Measurements from ENCODE around the gene RAB40C.

DNA sequence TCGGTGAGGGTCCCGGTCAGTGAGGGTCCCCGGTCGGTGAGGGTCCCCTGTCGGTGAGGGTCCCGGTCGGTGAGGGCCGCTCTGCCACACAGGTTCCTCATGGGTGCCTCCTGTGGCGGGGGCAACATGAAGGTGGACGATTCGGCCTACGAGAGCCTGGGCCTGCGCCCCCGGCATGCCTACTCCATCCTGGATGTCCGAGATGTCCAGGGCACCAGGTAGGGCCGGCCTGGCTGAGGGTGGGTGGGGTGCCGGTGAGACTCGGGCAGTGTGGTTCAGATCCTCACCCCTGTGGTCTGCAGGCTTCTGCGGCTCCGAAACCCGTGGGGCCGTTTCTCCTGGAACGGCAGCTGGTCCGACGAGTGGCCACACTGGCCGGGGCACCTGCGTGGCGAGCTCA is 38.7 kb upstream of the RAB40C start:
- no peak for TF ChIP-seq EZH2 (IDR thresholded peaks at IDR 0.05; ENCODE audit: borderline replicate concordance, insufficient read depth, low read depth, low read length, poor library complexity, severe bottlenecking)
- TF ChIP-seq, protein P1, sequence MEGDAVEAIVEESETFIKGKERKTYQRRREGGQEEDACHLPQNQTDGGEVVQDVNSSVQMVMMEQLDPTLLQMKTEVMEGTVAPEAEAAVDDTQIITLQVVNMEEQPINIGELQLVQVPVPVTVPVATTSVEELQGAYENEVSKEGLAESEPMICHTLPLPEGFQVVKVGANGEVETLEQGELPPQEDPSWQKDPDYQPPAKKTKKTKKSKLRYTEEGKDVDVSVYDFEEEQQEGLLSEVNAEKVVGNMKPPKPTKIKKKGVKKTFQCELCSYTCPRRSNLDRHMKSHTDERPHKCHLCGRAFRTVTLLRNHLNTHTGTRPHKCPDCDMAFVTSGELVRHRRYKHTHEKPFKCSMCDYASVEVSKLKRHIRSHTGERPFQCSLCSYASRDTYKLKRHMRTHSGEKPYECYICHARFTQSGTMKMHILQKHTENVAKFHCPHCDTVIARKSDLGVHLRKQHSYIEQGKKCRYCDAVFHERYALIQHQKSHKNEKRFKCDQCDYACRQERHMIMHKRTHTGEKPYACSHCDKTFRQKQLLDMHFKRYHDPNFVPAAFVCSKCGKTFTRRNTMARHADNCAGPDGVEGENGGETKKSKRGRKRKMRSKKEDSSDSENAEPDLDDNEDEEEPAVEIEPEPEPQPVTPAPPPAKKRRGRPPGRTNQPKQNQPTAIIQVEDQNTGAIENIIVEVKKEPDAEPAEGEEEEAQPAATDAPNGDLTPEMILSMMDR (IDR thresholded peaks at IDR 0.05), result no peak

All from B cell (primary cell).